ENCODE measurements around the gene GOLPH3.

The GOLPH3 gene

GRCh38 chr5:32174011-32174870 is at the start of gene GOLPH3 (continued):
- TF ChIP-seq ZNF26 (tag by site-specific recombination; IDR thresholded peaks at IDR 0.05) = no peak
- peak; percentile 88 for TF ChIP-seq ZXDB (tag by site-specific recombination; IDR thresholded peaks at IDR 0.05)
- TF ChIP-seq ZNF707 (tag by site-specific recombination; IDR thresholded peaks at IDR 0.05) = no peak
- TF ChIP-seq ZNF266 (tag by site-specific recombination; IDR thresholded peaks at IDR 0.05; ENCODE audit: low read depth) = no peak
- peak; percentile 67 for TF ChIP-seq ZNF843 (tag by site-specific recombination; IDR thresholded peaks at IDR 0.05)
- no peak for TF ChIP-seq ZNF112 (tag by site-specific recombination; IDR thresholded peaks at IDR 0.05)
- TF ChIP-seq PRDM10 (tag by site-specific recombination; IDR thresholded peaks at IDR 0.05) = peak; percentile 93
- TF ChIP-seq KLF17 (tag by site-specific recombination; IDR thresholded peaks at IDR 0.05) = peak; percentile 89
- TF ChIP-seq ZNF324 (tag by site-specific recombination; IDR thresholded peaks at IDR 0.05) = peak; percentile 35
- no peak for TF ChIP-seq ZNF747 (tag by site-specific recombination; IDR thresholded peaks at IDR 0.05)
- no peak for TF ChIP-seq ZNF24 (tag by site-specific recombination; IDR thresholded peaks at IDR 0.05)
- peak; percentile 98 for TF ChIP-seq ATF2 (tag by site-specific recombination; IDR thresholded peaks at IDR 0.05; ENCODE audit: low read depth)
- TF ChIP-seq ZNF48 (tag by site-specific recombination; IDR thresholded peaks at IDR 0.05) = no peak
- TF ChIP-seq KLF7 (tag by site-specific recombination; IDR thresholded peaks at IDR 0.05; ENCODE audit: borderline replicate concordance) = 0 out of 2 replicates have a peak, but pooled peaks have one; percentile 79
- no peak for TF ChIP-seq ZNF776 (tag by site-specific recombination; IDR thresholded peaks at IDR 0.05; ENCODE audit: borderline replicate concordance)
- TF ChIP-seq ZNF664 (tag by site-specific recombination; IDR thresholded peaks at IDR 0.05) = no peak
- TF ChIP-seq SP2 (tag by site-specific recombination; IDR thresholded peaks at IDR 0.05) = peak; percentile 54; the same call in 1 of the 2 replicates
- peak; percentile 45; the same call in 1 of the 2 replicates for TF ChIP-seq BCL11B (tag by site-specific recombination; IDR thresholded peaks at IDR 0.05; ENCODE audit: low read depth)
- no peak for TF ChIP-seq ZNF140 (tag by site-specific recombination; IDR thresholded peaks at IDR 0.05)
- no peak for TF ChIP-seq PRDM2 (tag by site-specific recombination; IDR thresholded peaks at IDR 0.05; ENCODE audit: borderline replicate concordance)
- peak; percentile 90 for TF ChIP-seq ZNF335 (tag by site-specific recombination; conservative IDR thresholded peaks at IDR 0.05)
- TF ChIP-seq ZBTB7A (tag by site-specific recombination; IDR thresholded peaks at IDR 0.05; ENCODE audit: low read depth) = peak; percentile 87
- no peak for TF ChIP-seq ELK4 (IDR thresholded peaks at IDR 0.05; ENCODE audit: borderline replicate concordance, low read depth, low read length)
